ENCODE results near the gene FSCB. TPM values are rescaled to one million over a fixed set of nuclear protein-coding genes. Genes with fewer than 3 reads are reported as not detected.

Gene FSCB
- total RNA-seq, 1 experiment from 2014 or later: not detected

- POLR2A ChIA-PET: no interaction called here
- no peaks in the 10 kb centered on the region for H3K27me3 ChIP-seq (ENCODE audit: insufficient read depth, low read length)
- no peak for ATAC-seq
Observed at GRCh38 chr14:44530475-44530874, 23.4 kb upstream of the FSCB start.

GRCh38 chr14:44529026-44529425, 21.9 kb upstream of the FSCB start:
- Histone ChIP-seq H3K36me3 (ENCODE audit: control insufficient read depth in 1 of 2, insufficient read depth in 2 of 2, low read length in 2 of 2) (no peaks in the 10 kb centered on the region), H3K9me2 (ENCODE audit: insufficient read depth) (no peaks in the 10 kb centered on the region), H3K4me1 (ENCODE audit: control insufficient read depth in 1 of 2, insufficient read depth in 2 of 2, low read length in 2 of 2) (no peaks in the 10 kb centered on the region), H3K27me3 (ENCODE audit: insufficient read depth, low read length) (no peaks in the 10 kb centered on the region), H3K9ac (ENCODE audit: low read length) (no peak overlapping the region), H3K4me3 (replicated peaks in 1 of 2; ENCODE audit: low read depth in 1 of 2, low read length in 2 of 2) (no peak overlapping the region), H3K79me2 (ENCODE audit: insufficient read depth, low read length) (no peaks in the 10 kb centered on the region), H3K9me3 (ENCODE audit: control insufficient read depth in 1 of 2, insufficient read depth in 1 of 2, low read depth in 1 of 2, low read length in 2 of 2) (no peaks in the 10 kb centered on the region), H3K4me2 (ENCODE audit: low read length) (no peak overlapping the region), H3K27ac (ENCODE audit: low read depth, low read length) (no peak overlapping the region), H4K20me1 (ENCODE audit: insufficient read depth) (no peaks in the 10 kb centered on the region), H2AFZ (ENCODE audit: low read depth, low read length, poor library complexity, severe bottlenecking) (no peak overlapping the region)
- RAD21 ChIA-PET (ENCODE audit: low non-redundant PET in 1 of 2, low total read pairs in 2 of 2, uncharacterized antibody in 2 of 2, unreplicated experiment in 2 of 2): no interaction called here
- POLR2A ChIA-PET: no interaction called here
- CTCF ChIA-PET: no interaction called here
- DNase-seq (ENCODE audit: low read depth, low spot score) (no peak), ATAC-seq (no peak)
- no peak for TF ChIP-seq FOSL1 (IDR thresholded peaks at IDR 0.05; ENCODE audit: low read depth)
- intact Hi-C loops (cut with micrococcal nuclease): no loop called here
- no TSS peak for BruUV-seq (replicated peaks)

More at GRCh38 chr14:44530475-44530874, 23.4 kb upstream of the FSCB start:
- no peak for TF ChIP-seq JUND (IDR thresholded peaks at IDR 0.05)
- no peak for TF ChIP-seq SRF (IDR thresholded peaks at IDR 0.05; ENCODE audit: low read depth)
- no peak for TF ChIP-seq MAX (IDR thresholded peaks at IDR 0.05)
- TF ChIP-seq CEBPB (IDR thresholded peaks at IDR 0.05; ENCODE audit: low read depth): no peak
- no peak overlapping the region for H3K4me3 ChIP-seq (replicated peaks in 1 of 2; ENCODE audit: low read depth in 1 of 2, low read length in 2 of 2)
- H3K36me3 ChIP-seq (ENCODE audit: control insufficient read depth in 1 of 2, insufficient read depth in 2 of 2, low read length in 2 of 2): no peaks in the 10 kb centered on the region
- H3K9me2 ChIP-seq (ENCODE audit: insufficient read depth): no peaks in the 10 kb centered on the region
- intact Hi-C loops (cut with micrococcal nuclease): no loop called here
- RAD21 ChIA-PET (ENCODE audit: low non-redundant PET in 1 of 2, low total read pairs in 2 of 2, uncharacterized antibody in 2 of 2, unreplicated experiment in 2 of 2): no interaction called here
- no TSS peak for BruUV-seq (replicated peaks)
- no peaks in the 10 kb centered on the region for H4K20me1 ChIP-seq (ENCODE audit: insufficient read depth)
- no peak overlapping the region for H3K4me2 ChIP-seq (ENCODE audit: low read length)
- no peaks in the 10 kb centered on the region for H3K79me2 ChIP-seq (ENCODE audit: insufficient read depth, low read length)
- no peak overlapping the region for H3K27ac ChIP-seq (ENCODE audit: low read depth, low read length)
- no peaks in the 10 kb centered on the region for H3K4me1 ChIP-seq (ENCODE audit: control insufficient read depth in 1 of 2, insufficient read depth in 2 of 2, low read length in 2 of 2)
- no peak overlapping the region for H2AFZ ChIP-seq (ENCODE audit: low read depth, low read length, poor library complexity, severe bottlenecking)
- CTCF ChIA-PET: no interaction called here
- H3K9ac ChIP-seq (ENCODE audit: low read length): no peak overlapping the region
- no peak for DNase-seq (ENCODE audit: low read depth, low spot score)
- no peaks in the 10 kb centered on the region for H3K9me3 ChIP-seq (ENCODE audit: control insufficient read depth in 1 of 2, insufficient read depth in 1 of 2, low read depth in 1 of 2, low read length in 2 of 2)

DNA sequence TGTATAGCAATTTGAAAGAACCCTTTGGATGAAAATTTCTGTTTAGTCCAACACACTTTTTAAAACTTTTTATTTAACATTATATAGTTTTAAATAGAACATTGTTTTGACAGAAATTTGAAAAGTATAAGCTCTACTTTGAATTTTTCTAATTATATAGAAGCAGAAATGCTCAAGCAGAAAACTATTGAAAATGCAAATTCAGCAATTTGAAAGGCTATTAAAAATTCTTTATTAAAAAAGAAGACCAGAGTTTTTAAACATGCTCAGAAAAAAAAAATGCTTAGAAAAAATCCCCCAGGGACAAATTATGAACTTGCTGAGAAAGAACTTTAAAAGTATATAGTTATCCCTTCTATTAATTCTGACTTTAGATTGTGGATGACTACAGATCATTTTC, 21.1 kb upstream of the FSCB start:
- Histone ChIP-seq H3K9me3 (ENCODE audit: control insufficient read depth in 1 of 2, insufficient read depth in 1 of 2, low read depth in 1 of 2, low read length in 2 of 2) (no peaks in the 10 kb centered on the region), H3K27me3 (ENCODE audit: insufficient read depth, low read length) (no peaks in the 10 kb centered on the region), H3K27ac (ENCODE audit: low read depth, low read length) (no peak overlapping the region), H3K79me2 (ENCODE audit: insufficient read depth, low read length) (no peaks in the 10 kb centered on the region), H3K9me2 (ENCODE audit: insufficient read depth) (no peaks in the 10 kb centered on the region), H3K9ac (ENCODE audit: low read length) (no peak overlapping the region), H3K4me3 (replicated peaks in 1 of 2; ENCODE audit: low read depth in 1 of 2, low read length in 2 of 2) (no peak overlapping the region), H3K36me3 (ENCODE audit: control insufficient read depth in 1 of 2, insufficient read depth in 2 of 2, low read length in 2 of 2) (no peaks in the 10 kb centered on the region), H3K4me2 (ENCODE audit: low read length) (no peak overlapping the region), H2AFZ (ENCODE audit: low read depth, low read length, poor library complexity, severe bottlenecking) (no peak overlapping the region), H4K20me1 (ENCODE audit: insufficient read depth) (no peaks in the 10 kb centered on the region), H3K4me1 (ENCODE audit: control insufficient read depth in 1 of 2, insufficient read depth in 2 of 2, low read length in 2 of 2) (no peaks in the 10 kb centered on the region)
- TF ChIP-seq MAX (IDR thresholded peaks at IDR 0.05) (no peak), EZH2 (IDR thresholded peaks at IDR 0.05) (no peak), RAD21 (IDR thresholded peaks at IDR 0.05; ENCODE audit: low read depth) (no peak), CEBPB (IDR thresholded peaks at IDR 0.05; ENCODE audit: low read depth) (no peak)
- ChIA-PET POLR2A (no interaction called here), RAD21 (ENCODE audit: low non-redundant PET in 1 of 2, low total read pairs in 2 of 2, uncharacterized antibody in 2 of 2, unreplicated experiment in 2 of 2) (no interaction called here), CTCF (no interaction called here)
- ATAC-seq (no peak), DNase-seq (ENCODE audit: low read depth, low spot score) (no peak)
- BruUV-seq (replicated peaks): no TSS peak
- intact Hi-C loops (cut with micrococcal nuclease): no loop called here
